ENCODE measurements around the gene EML4.

GRCh38 chr2:42336361-42336965, 167.3 kb downstream of the EML4 start:
- TF ChIP-seq CTCF (CRISPR knock-in tag; IDR thresholded peaks at IDR 0.05) (no peak), RAD21 (CRISPR knock-in tag; IDR thresholded peaks at IDR 0.05) (no peak), SIN3A (IDR thresholded peaks at IDR 0.05; ENCODE audit: borderline replicate concordance, low read depth, low read length) (no peak), TBX2 (CRISPR knock-in tag; IDR thresholded peaks at IDR 0.05; ENCODE audit: borderline replicate concordance) (no peak), SAFB2 (CRISPR knock-in tag; IDR thresholded peaks at IDR 0.05; ENCODE audit: borderline replicate concordance, low read depth) (no peak), EZH2 (conservative IDR thresholded peaks at IDR 0.05; ENCODE audit: low read depth, low read length) (no peak), EP300 (IDR thresholded peaks at IDR 0.05; ENCODE audit: low read depth in 2 of 2, low read length in 2 of 2) (no peak), EP300 (CRISPR knock-in tag; IDR thresholded peaks at IDR 0.05; ENCODE audit: borderline replicate concordance) (no peak), ZNF766 (CRISPR knock-in tag; IDR thresholded peaks at IDR 0.05; ENCODE audit: borderline replicate concordance) (no peak), ZNF292 (CRISPR knock-in tag; IDR thresholded peaks at IDR 0.05; ENCODE audit: borderline replicate concordance, low read depth) (no peak)

Data from HepG2 (cell line).